ENCODE measurements around the gene HMCN2.
"Not testable (repeated sequence)": the region's sequence is repeated elsewhere in the genome, so short reads cannot be mapped to it uniquely, and the experiment has no call there.

The HMCN2 gene

DNA sequence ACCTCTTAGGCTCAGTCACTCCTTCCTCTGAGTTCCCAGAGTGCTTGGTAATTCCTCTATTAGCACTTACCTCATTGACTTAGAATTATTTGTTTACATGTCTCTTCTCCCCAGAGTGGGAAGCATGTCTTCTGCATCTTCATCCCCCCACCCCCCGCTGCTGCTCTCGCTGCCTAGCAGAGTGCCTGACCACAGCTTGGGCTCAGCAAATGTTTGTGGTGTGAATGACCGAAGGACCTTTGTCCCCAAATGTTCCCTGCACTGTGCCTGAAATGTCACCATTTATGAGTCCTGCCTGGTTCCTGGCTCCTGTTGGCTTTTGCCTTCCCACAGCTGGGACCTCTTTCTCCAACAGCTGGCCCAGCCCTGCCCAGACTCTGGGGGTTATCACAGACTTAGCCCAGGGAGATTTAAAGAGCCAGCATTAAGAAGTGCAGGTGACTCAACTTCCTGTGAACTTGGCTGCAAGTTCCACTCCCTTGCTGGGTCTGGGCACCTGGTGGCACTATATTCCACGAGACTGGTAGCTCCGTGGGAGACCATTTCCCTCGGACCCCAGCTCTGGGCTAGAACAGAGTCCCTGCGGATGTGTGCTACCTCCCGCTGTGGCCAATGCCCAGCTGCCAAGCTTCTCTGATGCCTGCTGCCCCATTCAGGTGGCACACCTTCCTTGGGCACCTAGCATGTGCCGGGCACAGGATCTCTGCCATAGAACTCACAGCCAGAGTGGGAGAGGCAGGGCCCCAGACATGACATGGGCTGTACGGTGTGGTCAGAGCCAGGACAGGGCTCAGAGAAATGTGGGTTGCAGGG, 1.8 kb upstream of the HMCN2 start:
- in situ Hi-C loops (cut with MboI; ENCODE audit: low sequenced_read_pairs), result no loop called here

DNA sequence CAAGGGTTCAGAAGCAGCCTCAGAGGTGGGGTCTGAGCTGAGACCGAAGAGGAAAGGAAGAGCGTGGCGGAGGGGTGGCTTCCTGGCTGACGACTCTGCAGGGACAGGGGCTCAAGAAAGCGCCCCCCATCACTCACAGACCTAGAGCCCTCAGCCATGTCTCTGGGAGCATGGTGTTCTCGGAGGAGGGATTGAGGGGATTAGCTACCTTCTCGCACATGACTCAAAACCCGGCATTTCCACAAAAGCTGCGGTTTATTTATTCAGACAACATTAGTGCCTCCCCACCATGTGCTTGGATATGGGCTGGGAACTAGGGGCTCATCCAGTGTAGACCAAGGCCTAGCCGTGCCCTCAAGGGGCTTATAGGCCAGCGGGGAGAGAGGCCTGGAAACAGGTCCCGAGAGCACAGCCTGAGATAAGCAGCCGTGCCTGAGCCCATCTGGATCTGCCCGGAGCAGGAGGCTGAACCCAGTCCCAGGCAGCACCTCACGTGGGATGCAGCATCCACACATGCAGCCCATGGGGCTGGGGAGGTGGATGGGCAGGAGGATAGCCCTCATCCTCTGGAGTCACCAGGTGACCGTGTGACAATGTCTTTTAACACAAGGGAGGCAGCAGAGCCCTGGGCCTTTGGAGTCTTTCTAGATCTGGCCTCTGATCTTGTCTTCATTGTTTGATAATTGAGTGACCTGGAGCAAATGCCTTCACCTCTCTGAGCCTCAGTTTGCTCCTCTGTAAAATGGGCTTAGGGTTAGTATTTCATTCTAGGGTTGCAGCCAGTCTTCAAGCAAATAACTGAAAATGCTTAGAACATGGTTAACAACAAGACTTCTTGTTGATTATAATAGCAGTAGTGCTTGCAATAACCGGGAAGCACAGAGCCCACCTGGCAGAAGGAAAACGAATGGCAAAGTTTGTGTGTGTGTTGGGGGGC, 878 bp upstream of the HMCN2 start:
- in situ Hi-C loops (cut with MboI; ENCODE audit: low sequenced_read_pairs), result no loop called here

DNA sequence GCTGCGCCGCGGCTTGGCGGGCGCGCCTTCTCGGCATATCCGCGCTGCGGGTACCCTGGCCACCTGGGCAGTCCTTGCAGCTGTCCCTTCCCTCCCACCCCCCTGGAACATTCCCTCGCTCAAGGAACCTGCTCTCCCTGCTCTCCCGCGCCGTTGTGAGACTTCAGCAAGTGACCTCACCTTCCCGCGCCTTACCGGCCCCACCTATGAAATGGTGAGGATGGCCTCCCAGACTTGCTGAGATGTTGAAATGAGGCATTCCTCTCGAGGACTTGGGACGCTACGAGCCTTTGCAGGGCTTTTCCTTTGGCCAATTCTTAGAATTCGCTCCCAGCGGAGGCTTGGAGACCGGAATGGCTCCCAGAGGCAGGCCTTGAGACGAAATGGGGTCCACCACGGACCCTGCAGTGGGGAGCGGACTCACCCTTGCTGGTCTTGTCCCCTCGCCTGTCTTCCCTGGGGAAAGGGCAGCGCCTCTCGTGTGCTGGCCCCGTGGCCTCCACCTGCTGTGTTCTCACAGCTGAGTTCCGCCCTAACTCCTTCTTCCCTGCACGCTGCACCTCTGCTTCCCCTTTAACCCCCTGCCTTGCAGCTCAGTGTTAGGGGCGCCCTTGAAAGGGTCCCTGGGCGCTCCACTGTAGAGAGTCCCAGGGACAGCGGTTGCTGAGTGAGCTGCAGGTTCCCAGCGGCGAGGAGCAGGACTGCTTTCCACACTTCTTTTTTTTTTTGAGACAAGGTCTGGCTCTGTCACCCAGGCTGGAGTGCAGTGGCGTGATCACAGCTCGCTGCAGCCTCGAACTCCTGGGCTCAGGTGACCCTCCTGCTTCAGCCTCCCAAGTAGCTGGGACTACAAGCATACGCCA, 907 bp downstream of the HMCN2 start:
- in situ Hi-C loops (cut with MboI; ENCODE audit: low sequenced_read_pairs), result no loop called here

DNA sequence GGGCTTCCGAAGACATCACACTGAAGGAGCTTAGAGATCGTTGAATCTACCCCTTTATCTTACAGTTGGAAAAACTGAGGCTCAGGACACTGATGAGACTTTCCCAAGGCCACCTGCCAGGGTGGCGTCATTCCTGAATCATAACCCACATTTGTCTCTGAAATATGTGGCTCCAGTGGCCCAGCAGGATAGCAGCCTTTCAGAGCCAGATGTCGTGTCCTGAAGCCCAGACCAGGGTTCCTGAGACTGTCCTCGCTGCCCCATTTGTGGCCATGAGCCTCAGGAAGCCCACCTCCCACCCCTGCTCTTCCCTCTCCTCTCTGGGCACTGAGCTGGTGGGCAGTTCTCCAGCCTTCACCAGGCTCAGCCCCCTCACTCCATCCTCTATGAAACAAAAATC, 2.4 kb downstream of the HMCN2 start:
- in situ Hi-C loops (cut with MboI; ENCODE audit: low sequenced_read_pairs), result no loop called here

DNA sequence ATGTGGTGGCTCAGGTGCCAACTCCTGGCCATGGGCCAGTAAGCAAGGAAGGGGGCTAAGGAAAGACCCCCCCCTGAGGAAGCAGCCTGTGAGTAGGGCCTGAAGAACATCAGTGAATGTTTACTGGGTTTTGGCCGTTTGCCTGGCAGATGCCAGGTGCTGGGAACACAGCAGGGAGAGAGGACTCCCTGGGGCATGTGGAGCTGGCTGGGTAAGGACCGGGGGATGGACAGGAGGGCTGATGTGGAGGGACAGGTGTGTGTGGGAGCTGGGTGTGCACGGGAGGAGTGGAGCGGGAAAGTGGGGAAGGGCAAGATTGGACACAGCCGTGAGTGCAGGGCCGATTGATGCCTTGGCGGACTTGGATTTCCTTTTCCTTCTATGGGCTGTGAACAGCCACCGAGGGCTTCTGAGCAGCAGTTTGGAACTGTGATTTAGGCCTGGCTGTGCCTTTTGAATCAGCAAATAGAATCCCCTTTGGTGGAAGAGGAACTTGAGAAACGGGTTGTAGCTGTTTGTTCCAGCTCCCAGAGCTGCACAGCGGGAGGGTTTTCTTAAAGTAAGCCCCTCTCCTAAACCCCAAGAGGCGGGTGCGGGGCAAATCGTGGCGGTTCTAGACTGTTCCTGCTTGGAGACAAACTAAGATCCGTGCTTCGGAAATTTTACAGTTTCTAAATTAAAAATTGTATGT, 3.1 kb downstream of the HMCN2 start:
- in situ Hi-C loops (cut with MboI; ENCODE audit: low sequenced_read_pairs), result no loop called here

DNA sequence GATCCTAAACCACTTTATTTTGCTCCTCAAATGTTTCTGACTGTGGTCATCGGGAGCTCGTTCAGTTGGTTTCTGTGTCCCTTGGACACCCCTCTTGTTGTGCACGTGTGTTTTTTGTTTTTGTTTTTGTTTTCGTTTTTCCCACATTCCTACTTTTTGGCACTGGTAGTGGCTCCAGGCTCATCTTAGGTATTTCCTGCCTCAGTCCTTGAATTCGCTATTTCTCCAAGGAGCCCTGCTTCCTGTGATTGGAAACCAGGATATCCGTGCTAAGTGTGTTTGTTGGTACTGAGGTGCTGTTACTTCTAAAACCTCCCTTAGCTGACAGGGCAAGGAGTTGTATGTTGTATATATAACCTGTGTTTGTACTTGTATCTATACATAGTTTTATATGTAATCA, 5.9 kb downstream of the HMCN2 start:
- in situ Hi-C loops (cut with MboI; ENCODE audit: low sequenced_read_pairs), result no loop called here

DNA sequence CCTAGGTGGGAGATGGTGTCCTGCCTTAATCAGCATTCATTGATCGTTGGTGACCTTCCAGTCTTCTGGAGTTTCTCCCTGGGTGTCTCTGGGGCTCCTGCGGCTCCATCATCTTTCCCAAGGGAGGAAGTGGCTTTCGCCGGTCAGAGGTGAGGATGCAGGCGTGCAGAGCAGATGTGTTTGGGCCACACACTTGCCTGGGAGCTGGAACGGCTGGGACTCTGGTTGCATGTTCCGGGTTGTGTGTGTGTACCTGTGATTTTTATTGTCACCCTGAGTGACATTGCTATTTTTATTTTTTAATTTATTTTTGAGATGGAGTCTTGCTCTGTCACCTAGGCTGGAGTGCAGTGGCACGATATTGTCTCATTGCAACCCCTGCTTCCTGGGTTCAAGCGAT, 9.6 kb downstream of the HMCN2 start:
- in situ Hi-C loops (cut with MboI; ENCODE audit: low sequenced_read_pairs), result no loop called here

DNA sequence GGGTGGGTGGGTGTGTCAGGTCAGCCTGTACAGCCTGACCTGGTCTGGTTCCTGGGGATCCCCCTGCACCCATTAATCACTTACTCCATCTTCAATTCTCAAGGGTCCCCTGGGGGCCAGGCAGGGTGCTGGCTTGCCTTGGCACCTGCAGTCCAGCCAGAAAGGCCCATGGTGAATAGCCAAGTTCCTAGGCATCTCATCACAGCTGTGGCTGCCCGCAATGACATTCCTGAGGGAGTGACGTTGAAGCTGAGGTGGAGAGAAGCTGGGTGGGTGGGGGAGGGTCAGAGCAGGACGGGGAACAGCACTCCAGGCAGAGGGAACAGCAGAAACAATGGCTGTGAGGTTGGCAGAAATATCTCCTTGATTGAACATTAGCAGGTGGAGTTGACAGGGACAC, 10.6 kb downstream of the HMCN2 start:
- in situ Hi-C loops (cut with MboI; ENCODE audit: low sequenced_read_pairs), result no loop called here

DNA sequence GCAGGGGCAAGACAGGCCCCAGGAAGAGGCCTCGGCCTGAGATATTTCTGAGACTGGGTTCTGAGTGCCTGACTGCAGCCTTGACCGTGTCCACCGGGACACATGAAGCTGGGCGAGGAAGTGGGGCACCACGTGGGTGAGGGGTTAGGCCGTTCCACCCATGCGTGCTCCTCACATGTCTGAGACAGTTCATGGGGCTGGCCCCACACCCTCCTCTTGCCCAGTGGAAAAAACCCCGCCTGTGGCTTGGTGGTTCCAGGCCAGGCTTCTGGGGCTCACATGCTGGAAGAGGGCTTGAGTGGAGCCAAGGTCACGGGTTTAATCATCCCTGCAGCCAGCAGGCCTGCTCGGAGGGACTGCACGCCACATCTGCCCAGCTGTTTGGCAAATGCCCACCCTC, 11.4 kb downstream of the HMCN2 start:
- in situ Hi-C loops (cut with MboI; ENCODE audit: low sequenced_read_pairs), result no loop called here

DNA sequence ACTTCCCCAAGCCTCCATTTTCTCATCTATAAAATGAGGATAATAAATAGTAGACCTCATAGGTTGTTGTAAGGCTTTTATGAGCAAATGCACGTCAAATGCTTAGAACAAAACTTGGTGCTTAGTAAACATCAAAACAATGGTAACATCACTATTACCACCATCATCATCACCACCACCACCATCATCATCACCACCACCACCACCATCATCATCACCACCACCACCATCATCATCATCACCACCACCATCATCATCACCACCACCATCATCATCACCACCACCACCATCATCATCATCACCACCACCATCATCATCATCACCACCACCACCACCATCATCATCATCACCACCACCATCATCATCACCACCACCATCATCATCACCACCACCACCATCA, 12.0 kb downstream of the HMCN2 start:
- in situ Hi-C loops (cut with MboI; ENCODE audit: low sequenced_read_pairs), result not testable (repeated sequence)

DNA sequence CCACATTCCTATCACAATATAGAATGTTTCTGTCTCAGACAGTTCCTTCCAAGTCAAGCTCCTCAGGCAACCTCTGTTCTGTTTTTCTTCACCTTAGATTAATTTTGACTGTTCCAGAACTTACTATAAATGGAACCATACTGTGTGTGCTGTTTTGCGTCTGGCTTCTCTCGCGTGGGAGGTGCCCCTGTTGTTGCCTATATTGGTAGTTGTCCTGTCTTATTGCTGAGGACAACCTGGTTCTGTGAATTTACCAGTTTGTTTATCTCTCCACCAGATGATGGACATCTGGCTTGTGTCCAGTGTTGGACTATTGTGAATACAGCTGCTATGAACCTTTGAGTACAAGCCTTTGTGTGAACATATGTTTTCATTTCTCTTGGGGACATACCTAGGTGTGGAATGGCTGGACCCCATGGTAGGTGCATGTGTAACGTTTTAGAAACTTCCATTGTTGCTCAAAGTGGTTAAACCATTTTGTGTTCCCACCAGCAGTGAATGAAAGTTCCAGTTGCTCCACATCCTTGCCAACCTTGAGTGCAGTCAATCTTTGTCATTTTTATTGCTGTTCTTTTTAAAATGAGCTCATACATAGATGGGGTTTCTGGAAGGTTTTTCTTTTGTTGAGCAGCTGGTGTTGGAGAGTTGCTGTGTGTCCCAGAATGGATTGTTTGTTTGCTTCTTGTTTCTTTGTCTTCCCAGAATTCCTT, 18.1 kb downstream of the HMCN2 start:
- in situ Hi-C loops (cut with MboI; ENCODE audit: low sequenced_read_pairs), result no loop called here

DNA sequence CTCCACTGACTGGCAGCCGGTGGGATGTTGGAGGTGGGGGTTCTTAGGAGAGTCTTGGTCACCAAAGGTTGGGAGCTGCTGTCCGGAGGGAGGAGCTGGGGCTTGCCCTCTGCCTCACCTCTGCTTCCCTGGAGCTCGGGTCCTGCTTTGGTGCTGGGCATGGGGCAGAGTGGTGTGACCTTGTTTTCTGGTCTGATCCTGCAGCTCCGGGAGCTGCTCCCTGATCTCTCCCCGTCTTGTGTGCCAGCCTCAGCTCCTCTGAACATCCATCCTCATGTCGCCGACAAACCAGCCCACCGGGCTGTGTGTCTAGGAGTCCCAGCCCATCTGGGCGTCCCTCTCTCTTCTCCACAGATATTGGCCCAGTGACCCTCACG, 18.7 kb downstream of the HMCN2 start:
- in situ Hi-C loops (cut with MboI; ENCODE audit: low sequenced_read_pairs), result no loop called here

DNA sequence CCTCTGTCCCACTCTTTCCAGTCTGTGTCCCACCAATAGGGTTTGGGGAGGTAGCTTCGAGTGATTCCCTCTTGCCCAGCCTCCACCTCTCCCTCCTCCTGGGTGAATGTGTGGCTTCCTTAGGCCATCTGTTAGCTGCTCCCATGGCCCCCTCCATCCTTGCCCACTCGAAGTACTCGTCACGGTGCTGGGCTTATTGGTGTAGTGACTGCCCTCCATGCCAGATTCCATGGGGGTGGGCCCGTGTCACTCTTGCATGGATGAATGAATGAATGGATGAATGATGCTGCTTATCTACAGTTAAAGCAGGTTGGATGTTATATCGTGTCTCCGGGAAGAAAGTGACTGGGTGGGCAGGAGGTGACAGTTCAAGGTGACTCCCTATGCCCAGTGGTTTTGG, 19.1 kb downstream of the HMCN2 start:
- in situ Hi-C loops (cut with MboI; ENCODE audit: low sequenced_read_pairs), result no loop called here

DNA sequence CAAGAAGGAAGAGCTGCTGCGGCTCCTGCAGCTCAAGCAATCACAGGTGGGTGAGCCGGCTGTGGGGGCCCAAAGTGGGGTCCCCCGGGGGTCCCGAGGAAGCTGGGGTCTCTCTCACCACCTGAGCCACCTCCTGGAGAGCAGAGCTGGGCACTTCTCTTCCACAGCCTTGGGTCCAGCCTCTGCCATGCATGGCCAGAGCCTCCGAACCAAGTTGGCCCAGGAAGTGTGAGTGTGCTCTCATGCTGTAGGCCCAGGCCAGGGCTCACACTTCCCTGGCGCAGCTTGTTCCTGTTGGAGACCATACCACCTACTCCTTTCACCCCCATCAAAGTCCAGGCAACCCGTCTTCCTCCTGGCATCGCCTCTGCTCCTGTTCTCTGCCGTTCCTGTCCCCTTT, 19.7 kb downstream of the HMCN2 start:
- in situ Hi-C loops (cut with MboI; ENCODE audit: low sequenced_read_pairs), result no loop called here

DNA sequence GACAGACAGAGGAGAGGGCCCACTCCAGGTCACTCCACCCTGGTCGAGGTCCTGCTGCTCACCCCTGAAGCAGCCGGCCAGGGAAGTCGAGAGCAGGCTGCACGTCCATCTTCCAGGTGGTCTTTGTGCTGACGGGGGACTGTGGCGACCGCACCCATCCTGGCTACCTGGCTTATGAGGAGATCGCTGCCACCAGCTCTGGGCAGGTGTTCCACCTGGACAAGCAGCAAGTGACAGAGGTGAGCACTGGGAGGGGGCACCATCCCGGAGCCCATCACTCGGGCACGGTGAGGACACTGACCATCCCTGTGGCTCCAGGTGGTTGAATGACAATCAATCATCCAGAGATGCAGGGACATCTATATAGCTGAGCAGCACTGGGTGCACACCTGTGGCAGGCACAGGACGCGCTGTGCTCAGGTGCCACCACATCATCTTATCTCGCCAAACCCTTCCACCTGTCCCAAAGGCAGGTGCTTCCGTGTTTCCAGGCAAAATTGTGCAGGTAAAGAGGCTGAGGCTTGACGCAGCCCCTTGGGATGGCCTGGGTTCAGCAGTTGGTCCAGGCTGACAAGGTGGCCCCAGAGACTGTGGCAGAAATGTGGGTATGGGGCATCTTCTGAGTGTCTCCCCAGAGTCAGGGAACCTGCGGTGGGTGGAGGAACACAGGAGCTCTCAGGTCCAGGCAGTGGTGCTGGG, 20.7 kb downstream of the HMCN2 start:
- in situ Hi-C loops (cut with MboI; ENCODE audit: low sequenced_read_pairs), result no loop called here

DNA sequence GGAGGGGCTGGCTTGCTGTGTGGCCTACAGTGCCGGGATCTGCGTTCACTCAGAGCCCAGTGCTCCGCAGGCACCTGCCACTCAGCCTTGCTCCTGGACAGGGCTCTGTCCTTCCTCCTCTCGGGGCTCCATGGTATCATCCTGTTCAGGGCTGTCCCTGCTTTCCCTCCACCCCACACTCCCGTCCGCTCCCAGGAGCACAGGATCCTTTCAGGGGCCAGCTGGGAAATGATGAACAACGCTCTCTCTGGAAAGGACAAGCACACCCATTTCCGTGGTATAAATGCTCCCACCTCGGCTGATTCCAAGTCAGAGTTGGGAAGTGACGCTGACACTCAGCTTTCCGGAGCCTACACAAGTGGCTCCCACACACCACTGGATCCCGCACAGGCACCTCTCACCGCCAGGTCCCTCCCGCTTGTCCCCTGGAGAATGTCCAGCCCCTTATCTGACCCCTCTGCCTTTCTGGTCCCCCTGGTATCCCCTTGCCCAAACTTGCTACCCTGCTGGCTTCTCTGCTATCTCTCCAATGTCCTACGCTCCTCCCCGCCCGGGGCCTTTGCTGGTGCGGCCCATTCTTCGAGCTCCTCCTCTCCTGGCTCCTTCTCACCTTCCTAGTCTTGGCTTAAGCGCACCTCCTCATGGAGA, 21.3 kb downstream of the HMCN2 start:
- in situ Hi-C loops (cut with MboI; ENCODE audit: low sequenced_read_pairs), result no loop called here

DNA sequence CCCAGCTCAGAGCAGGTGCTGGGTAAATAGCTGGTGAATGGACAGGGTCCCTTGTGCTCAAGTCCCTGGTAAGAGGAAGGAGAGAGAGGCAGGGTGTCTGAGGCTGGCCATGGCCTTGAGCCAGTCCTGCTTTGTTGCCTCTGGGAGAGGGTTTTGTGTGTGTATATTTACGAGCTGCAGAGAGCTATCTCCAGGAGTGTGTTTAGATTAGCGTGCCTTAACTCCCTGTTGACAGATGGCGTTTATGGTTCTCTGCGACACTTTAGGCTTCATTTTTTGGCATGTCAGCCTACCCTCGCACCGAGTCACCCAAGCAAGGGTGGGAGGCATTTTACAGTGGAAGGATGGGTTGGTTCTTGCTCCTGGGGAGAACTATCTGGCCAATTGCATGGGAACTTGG, 22.2 kb downstream of the HMCN2 start:
- in situ Hi-C loops (cut with MboI; ENCODE audit: low sequenced_read_pairs), result no loop called here

DNA sequence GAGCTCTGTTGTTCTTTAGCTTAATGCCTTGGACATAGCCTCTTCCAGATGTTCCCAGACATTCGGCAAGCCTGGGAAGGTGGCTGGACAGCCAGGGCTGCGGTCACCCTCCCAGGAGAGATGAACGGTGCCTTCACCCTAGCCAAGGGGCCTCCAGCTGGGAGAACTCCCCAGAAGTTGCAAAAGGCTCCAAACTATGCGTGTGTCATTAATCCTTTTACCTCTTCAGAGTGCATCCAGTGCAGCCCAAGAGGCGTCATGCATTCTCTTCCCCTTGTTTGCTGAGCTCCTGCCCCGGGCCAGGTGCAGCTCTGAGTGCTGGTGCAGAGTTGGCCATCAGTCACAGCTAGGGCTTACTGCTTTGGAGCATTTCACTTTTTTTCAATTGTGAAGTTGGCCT, 22.8 kb downstream of the HMCN2 start:
- in situ Hi-C loops (cut with MboI; ENCODE audit: low sequenced_read_pairs), result no loop called here
